ENCODE results near the gene TTC21A.

DNA sequence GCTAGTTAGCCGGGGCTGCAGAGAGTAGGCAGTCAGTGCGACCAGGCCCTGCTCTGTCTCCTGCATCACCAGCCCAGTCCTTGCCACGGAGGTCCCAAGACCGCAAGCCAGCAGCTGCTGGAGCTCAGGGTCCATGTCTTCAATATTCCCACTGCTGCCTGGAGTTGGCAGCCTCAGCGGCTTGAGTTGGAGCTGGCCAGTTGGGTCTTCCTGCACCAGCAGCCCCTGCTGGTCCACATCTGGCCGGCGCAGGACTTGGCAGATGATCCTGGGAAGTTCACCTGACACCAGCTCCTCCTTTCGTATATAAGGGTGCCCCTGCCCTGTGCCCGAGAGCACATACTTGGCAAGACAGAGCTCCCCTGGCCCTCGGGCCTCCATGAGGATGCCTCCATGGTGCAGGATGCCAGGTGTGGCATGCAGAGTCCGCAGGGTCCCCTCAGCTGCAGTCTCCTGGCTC is 79.2 kb downstream of the TTC21A start:
- TF ChIP-seq, protein P1, sequence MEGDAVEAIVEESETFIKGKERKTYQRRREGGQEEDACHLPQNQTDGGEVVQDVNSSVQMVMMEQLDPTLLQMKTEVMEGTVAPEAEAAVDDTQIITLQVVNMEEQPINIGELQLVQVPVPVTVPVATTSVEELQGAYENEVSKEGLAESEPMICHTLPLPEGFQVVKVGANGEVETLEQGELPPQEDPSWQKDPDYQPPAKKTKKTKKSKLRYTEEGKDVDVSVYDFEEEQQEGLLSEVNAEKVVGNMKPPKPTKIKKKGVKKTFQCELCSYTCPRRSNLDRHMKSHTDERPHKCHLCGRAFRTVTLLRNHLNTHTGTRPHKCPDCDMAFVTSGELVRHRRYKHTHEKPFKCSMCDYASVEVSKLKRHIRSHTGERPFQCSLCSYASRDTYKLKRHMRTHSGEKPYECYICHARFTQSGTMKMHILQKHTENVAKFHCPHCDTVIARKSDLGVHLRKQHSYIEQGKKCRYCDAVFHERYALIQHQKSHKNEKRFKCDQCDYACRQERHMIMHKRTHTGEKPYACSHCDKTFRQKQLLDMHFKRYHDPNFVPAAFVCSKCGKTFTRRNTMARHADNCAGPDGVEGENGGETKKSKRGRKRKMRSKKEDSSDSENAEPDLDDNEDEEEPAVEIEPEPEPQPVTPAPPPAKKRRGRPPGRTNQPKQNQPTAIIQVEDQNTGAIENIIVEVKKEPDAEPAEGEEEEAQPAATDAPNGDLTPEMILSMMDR (IDR thresholded peaks at IDR 0.05): no peak
- TF ChIP-seq POLR2A (IDR thresholded peaks at IDR 0.05): no peak

Measured in adrenal gland (tissue), 5 donors.